Heart right ventricle (tissue), 16 donors: ENCODE measurements around the gene TMEM45A. TPM values are rescaled to one million over a fixed set of nuclear protein-coding genes. Genes with fewer than 3 reads are reported as not detected.

Experiments used
- ATAC-seq, 8 donors: fragments of 200-7000 bp; cut with Tn5 transposase; one replicate each; pipeline ENCODE4 v1.9.1; 2020; ENCODE audit warnings: mild to moderate bottlenecking in 8 of 8, moderate library complexity in 8 of 8, moderate number of reproducible peaks in 1 of 8
- DNase-seq, 2 donors: peaks; one replicate each; pipeline ENCODE4 v3.0.0-alpha.2; 2020
- H3K27ac ChIP-seq, 10 donors: fragments of 200-600 bp; sonication (generic) in 2 of 10; one replicate each; pipeline versions ENCODE4 v1.5.0 to v1.8.0; 2020 to 2022; ENCODE audit warnings: mild to moderate bottlenecking in 3 of 10
- H3K27me3 ChIP-seq, 7 donors: fragments of 200-600 bp; one replicate each; pipeline ENCODE4 v1.8.0; 2021 to 2022; ENCODE audit warnings: mild to moderate bottlenecking in 2 of 7
- H3K36me3 ChIP-seq, 9 donors: fragments of 200-600 bp; sonication (generic) in 1 of 9; one replicate each; pipeline versions ENCODE4 v1.5.0 to v1.8.0; 2020 to 2022; ENCODE audit warnings: mild to moderate bottlenecking in 2 of 9
- H3K4me1 ChIP-seq, 9 donors: fragments of 200-600 bp; sonication (generic) in 1 of 9; one replicate each; pipeline versions ENCODE4 v1.5.0 to v1.8.0; 2020 to 2022; ENCODE audit warnings: mild to moderate bottlenecking in 4 of 9
- H3K4me3 ChIP-seq, 10 donors: fragments of 200-600 bp; sonication (generic) in 2 of 10; one replicate each; pipeline versions ENCODE4 v1.5.0 to v1.8.0; 2020 to 2022; ENCODE audit warnings: mild to moderate bottlenecking in 7 of 10, moderate library complexity in 2 of 10
- H3K9me3 ChIP-seq, 11 donors: fragments of 200-600 bp in 10 of 11; sonication (generic) in 2 of 11; one replicate each; pipeline versions ENCODE4 v1.5.0 to v1.8.0; 2013 to 2022; ENCODE audit warnings: mild to moderate bottlenecking in 2 of 11, control low read depth in 1 of 11, moderate library complexity in 1 of 11
- WGBS, 2 donors: extraction: QIAGEN DNeasy Blood & Tissue Kit; methylation state at CpG; one replicate each; pipeline ENCODE4 v1.1.7; 2013; ENCODE audit warnings: inconsistent platforms in 1 of 2; 5-methylcytosine and 5-hydroxymethylcytosine counted together
- intact Hi-C, 10 donors: fragments of 100-400 bp; cut with DNase I; formaldehyde crosslinking; loops; one replicate each; pipeline versions ENCODE4 v1.11.1 to v1.14.2; 2022
- polyA plus RNA-seq, 2 donors: library from polyadenylated mRNA; stranded (reverse); fragments of 200-250 nt; gene quantifications; one replicate each; pipeline ENCODE4 v1.2.3, GENCODE V29; 2013
- total RNA-seq, 10 donors: library from RNA; stranded (reverse); fragmentation: NEBNext Ultra II Directional in 3 of 10; extraction: Animal tissue kit (Norgen Biotek cat#: 25700) in 3 of 10; gene quantifications; one replicate each; pipeline versions ENCODE4 v1.2.1 to v1.2.4, GENCODE V29; 2021 to 2023
- TF ChIP-seq, protein P1 (sequence below), 9 donors: fragments of 200-600 bp; sonication (generic) in 2 of 9; IDR thresholded peaks; one replicate each; pipeline versions ENCODE4 v1.5.0 to v1.8.0; 2021 to 2022; ENCODE audit warnings: antibody characterized with exemption in 9 of 9, mild to moderate bottlenecking in 5 of 9, moderate library complexity in 1 of 9
- donor health status: Arrhythmogenic right ventricular cardiomyopathy.
- donor health status: ischemic (EF 13 %, LVEDD 7.1; RV severe dilation, severe dysfunction).
- donor health status: healthy with polysubstance abuse.
- donor health status: DM: no; HTN: yes; CAD: no.
- donor health status: DM: no; HTN: no; CAD: no.
- donor health status: ischemic (EF 25% LVEDD 6.9; RV normal size, moderate dysfunction).
- donor health status: ischemic (EF 25% LVEDD 5.7; RV mildly dilated, moderate dysfunction).
- donor health status: healthy.
- donor health status: DM: yes; HTN: yes; CAD: no.
- donor health status: Ischemic cardiomyopathy.
- donor health status: ischemic (EF 35%, LVEDD 5.7; RV mildly dilated, moderate dysfunction).
- donor health status: nonischemic (EF 11% LVEDD 7.7; RV severe dilation, severe dysfunction).
- donor health status: DM: yes; HTN: yes; CAD: no.
- donor health status: PGD.
- donor health status: ischemic (EF 29% LVEDD 5.4; RV normal size, mild dysfunction).
- donor health status: nonischemic (EF 23%, LVEDD 6.1; RV moderate dilation, normal function).

The TMEM45A gene
- total and polyA plus RNA-seq, 12 donors = 0.80 to 16.1 (median 2.5) TPM

DNA sequence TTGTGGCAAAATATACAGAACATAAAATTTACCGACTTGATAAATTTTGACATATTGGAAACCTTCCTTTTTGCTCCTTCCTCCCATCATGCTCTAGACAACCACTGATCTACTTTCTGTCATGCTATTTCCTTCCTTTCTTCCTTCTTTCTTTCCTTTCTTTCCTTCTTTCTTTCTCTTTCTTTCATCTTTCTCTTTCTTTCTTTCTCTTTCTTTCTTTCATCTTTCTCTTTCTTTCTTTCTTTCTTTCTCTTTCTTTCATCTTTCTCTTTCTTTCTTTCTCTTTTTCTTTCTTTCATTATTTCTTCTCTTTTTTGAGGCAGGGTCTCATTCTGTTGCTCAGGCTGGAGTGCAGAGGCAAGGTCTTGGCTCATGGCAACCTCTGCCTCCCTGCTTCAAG lies 8.9 kb upstream of the TMEM45A start:
- Histone ChIP-seq H3K4me3 (no peak overlapping the region), H3K27me3 (peaks cover 0 to 10% (median 0%) of the 10 kb centered on the region in 7 donors), H3K36me3 (no peaks in the 10 kb centered on the region), H3K4me1 (no peaks in the 10 kb centered on the region), H3K27ac (no peak overlapping the region), H3K9me3 (no peaks in the 10 kb centered on the region)
- no peak for DNase-seq
- no peak for ATAC-seq
- TF ChIP-seq, protein P1, sequence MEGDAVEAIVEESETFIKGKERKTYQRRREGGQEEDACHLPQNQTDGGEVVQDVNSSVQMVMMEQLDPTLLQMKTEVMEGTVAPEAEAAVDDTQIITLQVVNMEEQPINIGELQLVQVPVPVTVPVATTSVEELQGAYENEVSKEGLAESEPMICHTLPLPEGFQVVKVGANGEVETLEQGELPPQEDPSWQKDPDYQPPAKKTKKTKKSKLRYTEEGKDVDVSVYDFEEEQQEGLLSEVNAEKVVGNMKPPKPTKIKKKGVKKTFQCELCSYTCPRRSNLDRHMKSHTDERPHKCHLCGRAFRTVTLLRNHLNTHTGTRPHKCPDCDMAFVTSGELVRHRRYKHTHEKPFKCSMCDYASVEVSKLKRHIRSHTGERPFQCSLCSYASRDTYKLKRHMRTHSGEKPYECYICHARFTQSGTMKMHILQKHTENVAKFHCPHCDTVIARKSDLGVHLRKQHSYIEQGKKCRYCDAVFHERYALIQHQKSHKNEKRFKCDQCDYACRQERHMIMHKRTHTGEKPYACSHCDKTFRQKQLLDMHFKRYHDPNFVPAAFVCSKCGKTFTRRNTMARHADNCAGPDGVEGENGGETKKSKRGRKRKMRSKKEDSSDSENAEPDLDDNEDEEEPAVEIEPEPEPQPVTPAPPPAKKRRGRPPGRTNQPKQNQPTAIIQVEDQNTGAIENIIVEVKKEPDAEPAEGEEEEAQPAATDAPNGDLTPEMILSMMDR (IDR thresholded peaks at IDR 0.05) = no peak
- 90 to 97% methylated on average over 1 of the region's 1 CpG for WGBS, 2 donors
- intact Hi-C loops = no loop called here

DNA sequence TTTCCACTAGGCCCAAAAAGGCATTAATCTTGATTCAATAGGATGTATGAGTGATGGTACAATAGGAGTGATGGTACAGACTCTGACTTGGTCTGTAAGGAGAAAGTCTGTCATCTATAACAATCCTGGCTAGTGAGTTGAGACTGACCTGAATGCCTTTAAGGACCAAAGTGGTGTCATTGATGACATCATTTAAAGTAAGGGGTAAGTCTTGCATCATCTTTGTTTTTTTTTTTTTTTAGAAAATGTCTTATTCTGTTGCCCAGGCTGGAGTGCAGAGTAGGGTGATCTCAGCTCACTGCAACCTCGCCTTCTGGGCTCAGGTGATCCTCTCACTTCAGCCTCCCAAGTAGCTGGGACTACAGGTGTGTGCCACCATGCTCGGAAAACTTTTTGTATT lies 5.6 kb upstream of the TMEM45A start:
- Histone ChIP-seq H3K36me3 (no peaks in the 10 kb centered on the region), H3K4me1 (peaks cover 0 to 6% (median 0%) of the 10 kb centered on the region in 9 donors), H3K4me3 (no peak overlapping the region), H3K9me3 (no peaks in the 10 kb centered on the region), H3K27ac (no peak overlapping the region), H3K27me3 (peaks cover 0 to 5% (median 0%) of the 10 kb centered on the region in 7 donors)
- ATAC-seq = no peak
- no peak for DNase-seq
- TF ChIP-seq, protein P1 (IDR thresholded peaks at IDR 0.05) = no peak
- intact Hi-C loops = no loop called here
- WGBS, 2 donors = 90 to 91% methylated on average over 2 of the region's 2 CpGs

DNA sequence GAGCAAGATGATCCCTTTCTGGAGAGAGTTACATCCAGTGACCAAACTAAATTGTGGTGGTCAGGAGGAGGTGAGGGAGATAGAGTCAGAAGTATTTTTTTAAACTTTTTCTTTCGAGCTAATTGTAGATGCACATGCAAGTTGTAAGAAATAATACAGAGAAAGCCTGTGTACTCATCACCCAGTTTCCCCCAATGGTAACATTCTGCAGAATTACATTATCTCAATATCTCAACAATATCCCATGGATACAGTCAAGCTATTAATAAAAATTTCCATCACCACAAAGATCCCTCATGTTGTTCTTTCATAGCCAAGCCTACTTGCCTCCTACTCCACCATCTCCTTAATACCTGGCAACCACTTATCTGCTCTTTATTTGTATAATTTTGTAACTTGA lies 3.3 kb upstream of the TMEM45A start:
- no peaks in the 10 kb centered on the region for H3K9me3 ChIP-seq
- intact Hi-C loops = no loop called here
- H3K27me3 ChIP-seq = peaks cover 0 to 5% (median 0%) of the 10 kb centered on the region in 7 donors
- no peak overlapping the region for H3K4me3 ChIP-seq
- no peak overlapping the region for H3K27ac ChIP-seq
- ATAC-seq (no peak), DNase-seq (no peak)
- WGBS, 2 donors = 86 to 88% methylated on average over 1 of the region's 1 CpG
- H3K36me3 ChIP-seq = no peaks in the 10 kb centered on the region
- TF ChIP-seq, protein P1 (IDR thresholded peaks at IDR 0.05) = no peak
- peaks cover 0 to 17% (median 6%) of the 10 kb centered on the region in 9 donors for H3K4me1 ChIP-seq

DNA sequence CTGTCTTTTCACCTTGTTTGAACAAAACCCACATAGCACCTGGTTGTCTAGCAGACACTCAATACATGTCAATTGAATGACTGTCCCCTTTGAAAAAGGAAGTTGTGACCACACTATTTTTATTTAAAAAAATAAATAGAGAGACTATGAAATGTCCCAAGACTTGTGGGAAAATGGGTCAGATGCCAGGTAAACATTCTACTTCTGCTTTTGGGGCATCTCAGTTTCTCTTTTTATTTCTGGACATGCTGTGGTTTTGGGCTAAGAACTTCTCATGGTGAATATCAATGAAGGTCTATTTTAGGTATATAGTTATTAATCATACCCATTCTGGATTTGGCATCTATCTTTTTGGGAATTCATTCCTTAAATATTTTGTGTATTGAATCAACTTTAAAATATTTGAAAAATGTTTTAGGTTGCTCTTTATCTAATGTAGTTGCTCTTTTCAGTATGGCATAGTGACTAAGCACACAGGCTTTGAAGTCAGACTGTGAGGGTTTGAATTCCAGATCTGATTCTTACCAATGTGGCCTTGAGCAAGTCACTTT lies 4.4 kb downstream of the TMEM45A start:
- peaks cover 0 to 17% (median 3%) of the 10 kb centered on the region in 9 donors for H3K4me1 ChIP-seq
- no peaks in the 10 kb centered on the region for H3K27me3 ChIP-seq
- no peaks in the 10 kb centered on the region for H3K36me3 ChIP-seq
- DNase-seq = no peak
- no peaks in the 10 kb centered on the region for H3K9me3 ChIP-seq
- no peak overlapping the region for H3K27ac ChIP-seq
- ATAC-seq = no peak
- intact Hi-C loops = loop anchor here in 1 of 10 donors (10.0 kb wide), 1 partner anchor 162 kb away; the partner anchor contains the start of gene NIT2
- TF ChIP-seq, protein P1 (IDR thresholded peaks at IDR 0.05) = no peak
- H3K4me3 ChIP-seq = no peak overlapping the region
